ENCODE measurements around the gene STAB2. TPM values are rescaled to one million over a fixed set of nuclear protein-coding genes. Genes with fewer than 3 reads are reported as not detected.
"Not testable (repeated sequence)": the region's sequence is repeated elsewhere in the genome, so short reads cannot be mapped to it uniquely, and the experiment has no call there.

The STAB2 gene
- total and polyA plus RNA-seq, 4 donors = 3.4 to 42.6 (median 16.6) TPM

DNA sequence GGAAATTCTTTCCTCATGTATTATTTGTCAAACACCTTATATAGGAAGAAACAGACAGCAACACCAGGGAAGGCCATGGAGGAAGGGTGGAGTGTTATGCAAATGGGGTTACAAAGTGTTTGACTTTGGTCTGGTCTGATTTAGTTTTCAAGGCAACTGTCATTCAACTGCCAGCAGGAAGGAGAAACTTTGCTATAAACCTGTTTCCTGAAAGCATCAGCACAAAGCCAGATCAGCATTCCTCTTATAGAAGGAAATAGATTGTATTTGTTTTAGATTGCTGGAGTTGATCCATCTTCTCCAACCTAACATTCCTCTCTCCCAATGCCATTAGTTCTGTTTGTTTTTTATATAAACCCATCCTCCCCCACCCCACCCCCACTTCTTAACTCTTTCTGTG is 65.7 kb downstream of the STAB2 start:
- no peaks in the 10 kb centered on the region for H3K9me3 ChIP-seq (ENCODE audit: control insufficient read depth in 4 of 4, low read length in 3 of 4)
- no peak overlapping the region for H3K27ac ChIP-seq (ENCODE audit: low read depth in 1 of 2, low read length in 2 of 2)
- H3K27me3 ChIP-seq (ENCODE audit: control insufficient read depth in 4 of 4, insufficient read depth in 4 of 4, low read length in 3 of 4) = no peaks in the 10 kb centered on the region
- no peak overlapping the region for H3K9ac ChIP-seq (ENCODE audit: low read depth in 1 of 2, low read length in 2 of 2)
- no peak for TF ChIP-seq FOXA1 (IDR thresholded peaks at IDR 0.05)
- no peak for DNase-seq (ENCODE audit: low spot score)
- no peaks in the 10 kb centered on the region for H3K4me1 ChIP-seq (ENCODE audit: control insufficient read depth in 4 of 4, insufficient read depth in 4 of 4, low read length in 3 of 4)
- H3K4me3 ChIP-seq (ENCODE audit: low read depth in 1 of 3, low read length in 3 of 3) = no peak overlapping the region
- no peaks in the 10 kb centered on the region for H3K36me3 ChIP-seq (ENCODE audit: control insufficient read depth in 4 of 4, insufficient read depth in 3 of 4, low read depth in 1 of 4, low read length in 3 of 4)

DNA sequence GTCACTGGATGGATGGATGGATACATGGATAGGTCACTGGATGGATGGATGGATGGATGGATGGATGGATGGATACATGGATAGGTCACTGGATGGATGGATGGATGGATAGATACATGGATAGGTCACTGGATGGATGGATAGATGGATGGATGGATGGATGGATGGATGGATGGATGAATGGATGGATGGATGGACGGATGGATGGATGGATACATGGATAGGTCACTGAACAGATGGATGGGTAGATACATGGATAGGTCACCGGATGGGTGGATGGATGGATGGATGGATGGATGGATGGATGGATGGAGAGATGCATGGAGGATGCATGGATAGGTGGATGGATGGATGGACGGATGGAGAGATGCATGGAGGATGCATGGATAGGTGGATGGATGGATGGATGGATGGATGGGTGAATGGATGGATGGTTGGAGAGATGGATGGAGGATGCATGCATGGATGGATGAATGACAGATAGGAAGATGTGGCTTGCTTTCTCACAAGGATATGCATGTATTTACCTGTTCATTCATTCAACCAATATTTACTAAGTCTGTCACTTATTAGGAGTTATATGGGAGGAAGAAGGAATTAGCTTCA is 66.6 kb downstream of the STAB2 start:
- not testable (repeated sequence) for DNase-seq (ENCODE audit: low spot score)

DNA sequence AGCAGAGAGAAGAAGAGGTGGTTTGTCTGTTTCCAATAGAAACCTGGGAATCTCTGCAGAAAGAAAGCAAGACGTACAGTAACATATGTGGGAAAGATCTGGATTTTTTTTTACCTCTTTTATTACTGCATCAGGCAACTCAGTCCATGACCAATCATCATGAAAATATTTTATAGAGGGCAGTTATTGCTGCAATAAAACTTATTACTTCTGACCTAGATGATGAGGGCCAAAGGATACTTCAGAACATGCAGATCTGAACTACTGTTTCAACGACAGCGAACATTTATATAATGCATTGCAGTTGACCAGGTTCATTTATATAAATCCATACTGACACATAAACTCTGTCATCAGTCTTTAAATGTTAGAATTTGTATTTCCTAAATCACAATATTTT is 67.7 kb downstream of the STAB2 start:
- no peak overlapping the region for H3K9ac ChIP-seq (ENCODE audit: low read depth in 1 of 2, low read length in 2 of 2)
- H3K27ac ChIP-seq (ENCODE audit: low read depth in 1 of 2, low read length in 2 of 2) = no peak overlapping the region
- no peaks in the 10 kb centered on the region for H3K4me1 ChIP-seq (ENCODE audit: control insufficient read depth in 4 of 4, insufficient read depth in 4 of 4, low read length in 3 of 4)
- TF ChIP-seq RAD21 (IDR thresholded peaks at IDR 0.05) (no peak), HNF4A (conservative IDR thresholded peaks at IDR 0.05) (no peak), RXRA (IDR thresholded peaks at IDR 0.05) (no peak), EGR1 (IDR thresholded peaks at IDR 0.05; ENCODE audit: low read depth in 2 of 2) (no peak), FOXA2 (IDR thresholded peaks at IDR 0.05) (no peak), SP1 (IDR thresholded peaks at IDR 0.05) (no peak), TAF1 (conservative IDR thresholded peaks at IDR 0.05) (no peak), YY1 (IDR thresholded peaks at IDR 0.05) (no peak)
- TF ChIP-seq, protein P1, sequence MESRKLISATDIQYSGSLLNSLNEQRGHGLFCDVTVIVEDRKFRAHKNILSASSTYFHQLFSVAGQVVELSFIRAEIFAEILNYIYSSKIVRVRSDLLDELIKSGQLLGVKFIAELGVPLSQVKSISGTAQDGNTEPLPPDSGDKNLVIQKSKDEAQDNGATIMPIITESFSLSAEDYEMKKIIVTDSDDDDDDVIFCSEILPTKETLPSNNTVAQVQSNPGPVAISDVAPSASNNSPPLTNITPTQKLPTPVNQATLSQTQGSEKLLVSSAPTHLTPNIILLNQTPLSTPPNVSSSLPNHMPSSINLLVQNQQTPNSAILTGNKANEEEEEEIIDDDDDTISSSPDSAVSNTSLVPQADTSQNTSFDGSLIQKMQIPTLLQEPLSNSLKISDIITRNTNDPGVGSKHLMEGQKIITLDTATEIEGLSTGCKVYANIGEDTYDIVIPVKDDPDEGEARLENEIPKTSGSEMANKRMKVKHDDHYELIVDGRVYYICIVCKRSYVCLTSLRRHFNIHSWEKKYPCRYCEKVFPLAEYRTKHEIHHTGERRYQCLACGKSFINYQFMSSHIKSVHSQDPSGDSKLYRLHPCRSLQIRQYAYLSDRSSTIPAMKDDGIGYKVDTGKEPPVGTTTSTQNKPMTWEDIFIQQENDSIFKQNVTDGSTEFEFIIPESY (IDR thresholded peaks at IDR 0.05) = no peak
- peaks cover 0 to 7% (median 2%) of the 10 kb centered on the region in 4 donors for H3K27me3 ChIP-seq (ENCODE audit: control insufficient read depth in 4 of 4, insufficient read depth in 4 of 4, low read length in 3 of 4)
- H3K9me3 ChIP-seq (ENCODE audit: control insufficient read depth in 4 of 4, low read length in 3 of 4) = no peaks in the 10 kb centered on the region
- no peaks in the 10 kb centered on the region for H3K36me3 ChIP-seq (ENCODE audit: control insufficient read depth in 4 of 4, insufficient read depth in 3 of 4, low read depth in 1 of 4, low read length in 3 of 4)
- WGBS = 83% methylated on average over 3 of the region's 3 CpGs
- no peak for DNase-seq (ENCODE audit: low spot score)
- H3K4me3 ChIP-seq (ENCODE audit: low read depth in 1 of 3, low read length in 3 of 3) = no peak overlapping the region

More for the DNA sequence above, 66.6 kb downstream of the STAB2 start:
- H3K4me1 ChIP-seq (ENCODE audit: control insufficient read depth in 4 of 4, insufficient read depth in 4 of 4, low read length in 3 of 4); H3K36me3 ChIP-seq (ENCODE audit: control insufficient read depth in 4 of 4, insufficient read depth in 3 of 4, low read depth in 1 of 4, low read length in 3 of 4); H3K9ac ChIP-seq (ENCODE audit: low read depth in 1 of 2, low read length in 2 of 2); H3K4me3 ChIP-seq (ENCODE audit: low read depth in 1 of 3, low read length in 3 of 3); H3K27me3 ChIP-seq (ENCODE audit: control insufficient read depth in 4 of 4, insufficient read depth in 4 of 4, low read length in 3 of 4); H3K27ac ChIP-seq (ENCODE audit: low read depth in 1 of 2, low read length in 2 of 2); H3K9me3 ChIP-seq (ENCODE audit: control insufficient read depth in 4 of 4, low read length in 3 of 4): not testable (repeated sequence)
- WGBS = 69% methylated on average over 3 of the region's 3 CpGs

DNA sequence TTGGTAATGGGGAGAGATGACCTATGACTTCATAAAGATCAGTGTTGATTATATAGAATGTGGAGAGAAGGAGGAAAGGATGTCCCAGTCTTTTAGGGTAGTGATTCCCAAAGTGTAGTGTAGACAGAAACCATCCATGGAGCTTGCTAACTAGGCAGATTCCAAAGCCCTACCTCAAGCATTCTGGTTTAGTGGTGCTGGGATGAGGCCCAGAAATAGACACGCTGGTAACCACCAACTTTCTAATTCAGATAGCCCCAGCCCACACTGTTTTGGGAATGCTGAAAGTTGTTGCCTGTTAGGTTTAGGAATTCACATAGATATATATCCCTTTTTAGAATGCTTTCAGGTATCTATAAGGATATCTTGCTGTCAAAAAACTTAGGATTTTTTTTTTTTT is 69.2 kb downstream of the STAB2 start:
- no peak overlapping the region for H3K27ac ChIP-seq (ENCODE audit: low read depth in 1 of 2, low read length in 2 of 2)
- H3K4me1 ChIP-seq (ENCODE audit: control insufficient read depth in 4 of 4, insufficient read depth in 4 of 4, low read length in 3 of 4) = no peaks in the 10 kb centered on the region
- no peak for DNase-seq (ENCODE audit: low spot score)
- no peak overlapping the region for H3K4me3 ChIP-seq (ENCODE audit: low read depth in 1 of 3, low read length in 3 of 3)
- WGBS = 88% methylated on average over 1 of the region's 1 CpG
- H3K9me3 ChIP-seq (ENCODE audit: control insufficient read depth in 4 of 4, low read length in 3 of 4) = no peaks in the 10 kb centered on the region
- H3K27me3 ChIP-seq (ENCODE audit: control insufficient read depth in 4 of 4, insufficient read depth in 4 of 4, low read length in 3 of 4) = peaks cover 0 to 7% (median 2%) of the 10 kb centered on the region in 4 donors
- H3K9ac ChIP-seq (ENCODE audit: low read depth in 1 of 2, low read length in 2 of 2) = no peak overlapping the region
- H3K36me3 ChIP-seq (ENCODE audit: control insufficient read depth in 4 of 4, insufficient read depth in 3 of 4, low read depth in 1 of 4, low read length in 3 of 4) = no peaks in the 10 kb centered on the region
- no peak for TF ChIP-seq NR2F2 (IDR thresholded peaks at IDR 0.05)
- no peak for TF ChIP-seq GABPA (IDR thresholded peaks at IDR 0.05 in 1 of 2, conservative IDR thresholded peaks at IDR 0.05 in 1 of 2)
- TF ChIP-seq, protein P2, sequence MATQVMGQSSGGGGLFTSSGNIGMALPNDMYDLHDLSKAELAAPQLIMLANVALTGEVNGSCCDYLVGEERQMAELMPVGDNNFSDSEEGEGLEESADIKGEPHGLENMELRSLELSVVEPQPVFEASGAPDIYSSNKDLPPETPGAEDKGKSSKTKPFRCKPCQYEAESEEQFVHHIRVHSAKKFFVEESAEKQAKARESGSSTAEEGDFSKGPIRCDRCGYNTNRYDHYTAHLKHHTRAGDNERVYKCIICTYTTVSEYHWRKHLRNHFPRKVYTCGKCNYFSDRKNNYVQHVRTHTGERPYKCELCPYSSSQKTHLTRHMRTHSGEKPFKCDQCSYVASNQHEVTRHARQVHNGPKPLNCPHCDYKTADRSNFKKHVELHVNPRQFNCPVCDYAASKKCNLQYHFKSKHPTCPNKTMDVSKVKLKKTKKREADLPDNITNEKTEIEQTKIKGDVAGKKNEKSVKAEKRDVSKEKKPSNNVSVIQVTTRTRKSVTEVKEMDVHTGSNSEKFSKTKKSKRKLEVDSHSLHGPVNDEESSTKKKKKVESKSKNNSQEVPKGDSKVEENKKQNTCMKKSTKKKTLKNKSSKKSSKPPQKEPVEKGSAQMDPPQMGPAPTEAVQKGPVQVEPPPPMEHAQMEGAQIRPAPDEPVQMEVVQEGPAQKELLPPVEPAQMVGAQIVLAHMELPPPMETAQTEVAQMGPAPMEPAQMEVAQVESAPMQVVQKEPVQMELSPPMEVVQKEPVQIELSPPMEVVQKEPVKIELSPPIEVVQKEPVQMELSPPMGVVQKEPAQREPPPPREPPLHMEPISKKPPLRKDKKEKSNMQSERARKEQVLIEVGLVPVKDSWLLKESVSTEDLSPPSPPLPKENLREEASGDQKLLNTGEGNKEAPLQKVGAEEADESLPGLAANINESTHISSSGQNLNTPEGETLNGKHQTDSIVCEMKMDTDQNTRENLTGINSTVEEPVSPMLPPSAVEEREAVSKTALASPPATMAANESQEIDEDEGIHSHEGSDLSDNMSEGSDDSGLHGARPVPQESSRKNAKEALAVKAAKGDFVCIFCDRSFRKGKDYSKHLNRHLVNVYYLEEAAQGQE (IDR thresholded peaks at IDR 0.05) = no peak
- TF ChIP-seq HNF4A (conservative IDR thresholded peaks at IDR 0.05) = no peak
- no peak for TF ChIP-seq TAF1 (conservative IDR thresholded peaks at IDR 0.05)
- TF ChIP-seq SP1 (IDR thresholded peaks at IDR 0.05) = no peak
- no peak for TF ChIP-seq FOXA1 (IDR thresholded peaks at IDR 0.05)
- TF ChIP-seq HNF4G (IDR thresholded peaks at IDR 0.05) = no peak
- TF ChIP-seq, protein P3, sequence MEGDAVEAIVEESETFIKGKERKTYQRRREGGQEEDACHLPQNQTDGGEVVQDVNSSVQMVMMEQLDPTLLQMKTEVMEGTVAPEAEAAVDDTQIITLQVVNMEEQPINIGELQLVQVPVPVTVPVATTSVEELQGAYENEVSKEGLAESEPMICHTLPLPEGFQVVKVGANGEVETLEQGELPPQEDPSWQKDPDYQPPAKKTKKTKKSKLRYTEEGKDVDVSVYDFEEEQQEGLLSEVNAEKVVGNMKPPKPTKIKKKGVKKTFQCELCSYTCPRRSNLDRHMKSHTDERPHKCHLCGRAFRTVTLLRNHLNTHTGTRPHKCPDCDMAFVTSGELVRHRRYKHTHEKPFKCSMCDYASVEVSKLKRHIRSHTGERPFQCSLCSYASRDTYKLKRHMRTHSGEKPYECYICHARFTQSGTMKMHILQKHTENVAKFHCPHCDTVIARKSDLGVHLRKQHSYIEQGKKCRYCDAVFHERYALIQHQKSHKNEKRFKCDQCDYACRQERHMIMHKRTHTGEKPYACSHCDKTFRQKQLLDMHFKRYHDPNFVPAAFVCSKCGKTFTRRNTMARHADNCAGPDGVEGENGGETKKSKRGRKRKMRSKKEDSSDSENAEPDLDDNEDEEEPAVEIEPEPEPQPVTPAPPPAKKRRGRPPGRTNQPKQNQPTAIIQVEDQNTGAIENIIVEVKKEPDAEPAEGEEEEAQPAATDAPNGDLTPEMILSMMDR (IDR thresholded peaks at IDR 0.05; ENCODE audit: low read depth, low read length, missing input control) = no peak

Measured in liver (tissue), 9 donors.